ENCODE measurements around the gene C2orf72. TPM values are rescaled to one million over a fixed set of nuclear protein-coding genes. Genes with fewer than 3 reads are reported as not detected.

C2orf72 gene
- total and polyA plus RNA-seq, 2 of the 13 experiments (the other 11 are each of a cell fraction or from before 2014, with no cell fraction given) = 147 to 203 TPM

DNA sequence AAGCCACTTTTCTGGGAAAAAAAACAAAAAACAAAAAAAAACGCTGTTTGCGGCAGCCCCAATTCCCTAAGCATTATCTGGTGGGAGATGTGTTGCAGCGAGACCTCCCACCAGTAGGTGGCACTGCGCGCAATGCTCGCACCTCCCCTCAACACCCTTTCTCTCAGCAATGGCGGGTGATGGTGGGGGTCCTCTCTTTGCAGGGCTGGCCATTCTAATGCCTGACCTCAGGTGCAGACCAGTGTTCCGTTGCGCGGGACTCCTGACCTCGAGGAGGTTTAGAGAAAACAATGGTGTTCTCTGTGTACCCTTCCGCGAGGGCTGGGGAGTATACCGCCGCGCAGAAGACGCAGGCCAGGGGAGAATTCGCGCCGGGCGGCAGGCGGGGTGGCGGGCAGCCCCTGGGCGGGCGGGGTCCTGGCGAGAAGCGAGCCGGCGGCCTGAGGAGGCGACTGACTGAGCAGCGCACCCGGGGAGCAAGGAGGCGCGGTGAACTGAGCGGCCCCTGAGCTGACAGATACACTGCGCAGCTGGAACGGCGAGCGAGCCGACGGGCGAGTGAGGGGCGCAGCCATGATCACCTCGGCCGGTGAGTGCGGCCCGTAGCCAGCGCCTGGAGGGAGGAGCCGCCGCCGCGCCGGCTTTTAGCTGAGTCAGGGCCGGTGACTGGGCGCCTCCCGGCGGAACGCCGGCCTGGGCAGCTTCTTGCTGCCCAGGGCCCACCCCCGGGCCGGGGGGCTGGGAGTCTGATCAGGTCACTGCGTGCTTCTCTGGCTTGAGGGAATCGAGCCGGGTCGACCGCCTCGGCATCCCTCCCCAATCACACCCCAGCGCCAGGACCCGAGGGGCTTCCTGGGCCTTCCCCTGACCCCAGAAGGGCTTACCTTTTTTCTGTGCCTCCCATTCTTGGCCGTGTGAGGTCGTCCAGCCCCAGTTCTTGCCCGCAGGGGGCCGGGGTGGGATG, 19.4 kb downstream of the C2orf72 start, which contains the start of gene PSMD1 (continued):
- no peak for TF ChIP-seq SMYD3 (CRISPR knock-in tag; IDR thresholded peaks at IDR 0.05)
- TF ChIP-seq PTBP1 (IDR thresholded peaks at IDR 0.05; ENCODE audit: low read depth, low read length, poor library complexity, severe bottlenecking) = peak; percentile 61
- TF ChIP-seq, protein P1, sequence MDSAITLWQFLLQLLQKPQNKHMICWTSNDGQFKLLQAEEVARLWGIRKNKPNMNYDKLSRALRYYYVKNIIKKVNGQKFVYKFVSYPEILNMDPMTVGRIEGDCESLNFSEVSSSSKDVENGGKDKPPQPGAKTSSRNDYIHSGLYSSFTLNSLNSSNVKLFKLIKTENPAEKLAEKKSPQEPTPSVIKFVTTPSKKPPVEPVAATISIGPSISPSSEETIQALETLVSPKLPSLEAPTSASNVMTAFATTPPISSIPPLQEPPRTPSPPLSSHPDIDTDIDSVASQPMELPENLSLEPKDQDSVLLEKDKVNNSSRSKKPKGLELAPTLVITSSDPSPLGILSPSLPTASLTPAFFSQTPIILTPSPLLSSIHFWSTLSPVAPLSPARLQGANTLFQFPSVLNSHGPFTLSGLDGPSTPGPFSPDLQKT (CRISPR knock-in tag; IDR thresholded peaks at IDR 0.05; ENCODE audit: borderline replicate concordance) = no peak
- no peak; the same call in 1 of the 2 replicates for TF ChIP-seq SALL2 (CRISPR knock-in tag; IDR thresholded peaks at IDR 0.05)
- TF ChIP-seq, protein P2, sequence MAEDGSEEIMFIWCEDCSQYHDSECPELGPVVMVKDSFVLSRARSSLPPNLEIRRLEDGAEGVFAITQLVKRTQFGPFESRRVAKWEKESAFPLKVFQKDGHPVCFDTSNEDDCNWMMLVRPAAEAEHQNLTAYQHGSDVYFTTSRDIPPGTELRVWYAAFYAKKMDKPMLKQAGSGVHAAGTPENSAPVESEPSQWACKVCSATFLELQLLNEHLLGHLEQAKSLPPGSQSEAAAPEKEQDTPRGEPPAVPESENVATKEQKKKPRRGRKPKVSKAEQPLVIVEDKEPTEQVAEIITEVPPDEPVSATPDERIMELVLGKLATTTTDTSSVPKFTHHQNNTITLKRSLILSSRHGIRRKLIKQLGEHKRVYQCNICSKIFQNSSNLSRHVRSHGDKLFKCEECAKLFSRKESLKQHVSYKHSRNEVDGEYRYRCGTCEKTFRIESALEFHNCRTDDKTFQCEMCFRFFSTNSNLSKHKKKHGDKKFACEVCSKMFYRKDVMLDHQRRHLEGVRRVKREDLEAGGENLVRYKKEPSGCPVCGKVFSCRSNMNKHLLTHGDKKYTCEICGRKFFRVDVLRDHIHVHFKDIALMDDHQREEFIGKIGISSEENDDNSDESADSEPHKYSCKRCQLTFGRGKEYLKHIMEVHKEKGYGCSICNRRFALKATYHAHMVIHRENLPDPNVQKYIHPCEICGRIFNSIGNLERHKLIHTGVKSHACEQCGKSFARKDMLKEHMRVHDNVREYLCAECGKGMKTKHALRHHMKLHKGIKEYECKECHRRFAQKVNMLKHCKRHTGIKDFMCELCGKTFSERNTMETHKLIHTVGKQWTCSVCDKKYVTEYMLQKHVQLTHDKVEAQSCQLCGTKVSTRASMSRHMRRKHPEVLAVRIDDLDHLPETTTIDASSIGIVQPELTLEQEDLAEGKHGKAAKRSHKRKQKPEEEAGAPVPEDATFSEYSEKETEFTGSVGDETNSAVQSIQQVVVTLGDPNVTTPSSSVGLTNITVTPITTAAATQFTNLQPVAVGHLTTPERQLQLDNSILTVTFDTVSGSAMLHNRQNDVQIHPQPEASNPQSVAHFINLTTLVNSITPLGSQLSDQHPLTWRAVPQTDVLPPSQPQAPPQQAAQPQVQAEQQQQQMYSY (CRISPR knock-in tag; IDR thresholded peaks at IDR 0.05) = no peak; the same call in 1 of the 2 replicates
- TF ChIP-seq ZFP82 (CRISPR knock-in tag; IDR thresholded peaks at IDR 0.05; ENCODE audit: borderline replicate concordance) = 0 out of 2 replicates have a peak, but pooled peaks have one; percentile 44
- peak; percentile 56; the same call in 1 of the 2 replicates for TF ChIP-seq ZNF607 (CRISPR knock-in tag; IDR thresholded peaks at IDR 0.05; ENCODE audit: borderline replicate concordance)
- TF ChIP-seq, protein P3, sequence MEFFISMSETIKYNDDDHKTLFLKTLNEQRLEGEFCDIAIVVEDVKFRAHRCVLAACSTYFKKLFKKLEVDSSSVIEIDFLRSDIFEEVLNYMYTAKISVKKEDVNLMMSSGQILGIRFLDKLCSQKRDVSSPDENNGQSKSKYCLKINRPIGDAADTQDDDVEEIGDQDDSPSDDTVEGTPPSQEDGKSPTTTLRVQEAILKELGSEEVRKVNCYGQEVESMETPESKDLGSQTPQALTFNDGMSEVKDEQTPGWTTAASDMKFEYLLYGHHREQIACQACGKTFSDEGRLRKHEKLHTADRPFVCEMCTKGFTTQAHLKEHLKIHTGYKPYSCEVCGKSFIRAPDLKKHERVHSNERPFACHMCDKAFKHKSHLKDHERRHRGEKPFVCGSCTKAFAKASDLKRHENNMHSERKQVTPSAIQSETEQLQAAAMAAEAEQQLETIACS (CRISPR knock-in tag; IDR thresholded peaks at IDR 0.05) = no peak
- peak; percentile 69; the same call in 1 of the 3 replicates for TF ChIP-seq MXI1 (IDR thresholded peaks at IDR 0.05; ENCODE audit: borderline replicate concordance, low read depth, low read length)
- TF ChIP-seq, protein P4, sequence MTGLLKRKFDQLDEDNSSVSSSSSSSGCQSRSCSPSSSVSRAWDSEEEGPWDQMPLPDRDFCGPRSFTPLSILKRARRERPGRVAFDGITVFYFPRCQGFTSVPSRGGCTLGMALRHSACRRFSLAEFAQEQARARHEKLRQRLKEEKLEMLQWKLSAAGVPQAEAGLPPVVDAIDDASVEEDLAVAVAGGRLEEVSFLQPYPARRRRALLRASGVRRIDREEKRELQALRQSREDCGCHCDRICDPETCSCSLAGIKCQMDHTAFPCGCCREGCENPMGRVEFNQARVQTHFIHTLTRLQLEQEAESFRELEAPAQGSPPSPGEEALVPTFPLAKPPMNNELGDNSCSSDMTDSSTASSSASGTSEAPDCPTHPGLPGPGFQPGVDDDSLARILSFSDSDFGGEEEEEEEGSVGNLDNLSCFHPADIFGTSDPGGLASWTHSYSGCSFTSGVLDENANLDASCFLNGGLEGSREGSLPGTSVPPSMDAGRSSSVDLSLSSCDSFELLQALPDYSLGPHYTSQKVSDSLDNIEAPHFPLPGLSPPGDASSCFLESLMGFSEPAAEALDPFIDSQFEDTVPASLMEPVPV (CRISPR knock-in tag; IDR thresholded peaks at IDR 0.05) = no peak
- TF ChIP-seq ZNF598 (CRISPR knock-in tag; IDR thresholded peaks at IDR 0.05; ENCODE audit: borderline replicate concordance) = no peak
- TF ChIP-seq GATAD2A (CRISPR knock-in tag; IDR thresholded peaks at IDR 0.05) = peak; percentile 80
- 0 out of 2 replicates have a peak, but pooled peaks have one; percentile 1 for TF ChIP-seq NFKBIZ (CRISPR knock-in tag; IDR thresholded peaks at IDR 0.05)
- no peak for TF ChIP-seq ZNF790 (CRISPR knock-in tag; IDR thresholded peaks at IDR 0.05; ENCODE audit: borderline replicate concordance)
- TF ChIP-seq, protein P5, sequence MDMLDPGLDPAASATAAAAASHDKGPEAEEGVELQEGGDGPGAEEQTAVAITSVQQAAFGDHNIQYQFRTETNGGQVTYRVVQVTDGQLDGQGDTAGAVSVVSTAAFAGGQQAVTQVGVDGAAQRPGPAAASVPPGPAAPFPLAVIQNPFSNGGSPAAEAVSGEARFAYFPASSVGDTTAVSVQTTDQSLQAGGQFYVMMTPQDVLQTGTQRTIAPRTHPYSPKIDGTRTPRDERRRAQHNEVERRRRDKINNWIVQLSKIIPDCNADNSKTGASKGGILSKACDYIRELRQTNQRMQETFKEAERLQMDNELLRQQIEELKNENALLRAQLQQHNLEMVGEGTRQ (IDR thresholded peaks at IDR 0.05; ENCODE audit: low read depth, low read length) = no peak
- TF ChIP-seq, protein P5 (CRISPR knock-in tag; IDR thresholded peaks at IDR 0.05; ENCODE audit: borderline replicate concordance) = no peak; the same call in 1 of the 2 replicates
- no peak; the same call in 1 of the 2 replicates for TF ChIP-seq ZNF329 (CRISPR knock-in tag; IDR thresholded peaks at IDR 0.05; ENCODE audit: low read depth)
- peak; percentile 52 for TF ChIP-seq SOX5 (CRISPR knock-in tag; IDR thresholded peaks at IDR 0.05; ENCODE audit: borderline replicate concordance)

Measured in HepG2 (cell line).